ENCODE data around the gene FOXO3.

DNA sequence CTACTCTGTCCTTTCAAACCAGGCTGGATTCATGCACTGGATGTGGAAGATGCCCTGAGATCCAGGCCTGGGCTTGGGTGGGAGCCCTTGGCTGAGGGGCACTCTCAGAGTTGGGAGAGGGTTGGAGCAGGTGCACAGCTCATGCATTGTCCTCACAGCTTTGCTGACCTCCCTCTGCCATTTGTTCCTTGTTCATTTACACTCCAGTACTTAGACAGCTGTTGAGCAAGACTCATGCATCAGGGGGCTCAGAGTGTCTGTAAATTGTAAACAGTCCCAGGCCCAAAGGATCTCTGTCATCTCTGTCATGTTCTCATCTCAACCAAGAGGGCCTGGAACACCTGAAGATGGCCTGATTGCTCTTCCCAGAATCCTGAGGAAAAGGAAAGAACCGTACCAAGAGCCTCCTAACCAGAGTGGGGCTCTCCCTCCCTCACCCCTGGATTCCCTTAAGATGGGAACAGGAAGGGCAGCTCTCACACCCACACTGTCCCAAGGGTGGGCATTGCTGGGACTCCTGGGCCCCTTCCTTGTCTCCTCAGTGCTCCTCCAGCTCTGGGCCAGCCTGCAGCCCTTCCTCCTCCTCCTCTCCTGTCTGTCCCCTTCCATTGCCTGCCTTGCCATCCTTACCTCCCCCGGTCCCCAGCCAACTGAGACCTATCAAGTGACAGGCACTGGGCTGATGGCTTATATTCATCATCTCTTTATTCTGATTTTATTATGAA lies 132.9 kb downstream of the FOXO3 start:
- TF ChIP-seq, protein P1, sequence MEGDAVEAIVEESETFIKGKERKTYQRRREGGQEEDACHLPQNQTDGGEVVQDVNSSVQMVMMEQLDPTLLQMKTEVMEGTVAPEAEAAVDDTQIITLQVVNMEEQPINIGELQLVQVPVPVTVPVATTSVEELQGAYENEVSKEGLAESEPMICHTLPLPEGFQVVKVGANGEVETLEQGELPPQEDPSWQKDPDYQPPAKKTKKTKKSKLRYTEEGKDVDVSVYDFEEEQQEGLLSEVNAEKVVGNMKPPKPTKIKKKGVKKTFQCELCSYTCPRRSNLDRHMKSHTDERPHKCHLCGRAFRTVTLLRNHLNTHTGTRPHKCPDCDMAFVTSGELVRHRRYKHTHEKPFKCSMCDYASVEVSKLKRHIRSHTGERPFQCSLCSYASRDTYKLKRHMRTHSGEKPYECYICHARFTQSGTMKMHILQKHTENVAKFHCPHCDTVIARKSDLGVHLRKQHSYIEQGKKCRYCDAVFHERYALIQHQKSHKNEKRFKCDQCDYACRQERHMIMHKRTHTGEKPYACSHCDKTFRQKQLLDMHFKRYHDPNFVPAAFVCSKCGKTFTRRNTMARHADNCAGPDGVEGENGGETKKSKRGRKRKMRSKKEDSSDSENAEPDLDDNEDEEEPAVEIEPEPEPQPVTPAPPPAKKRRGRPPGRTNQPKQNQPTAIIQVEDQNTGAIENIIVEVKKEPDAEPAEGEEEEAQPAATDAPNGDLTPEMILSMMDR (IDR thresholded peaks at IDR 0.05; ENCODE audit: extremely low read depth in 1 of 2, insufficient read depth in 1 of 2, low read depth in 1 of 2, low read length in 2 of 2) = no peak
- TF ChIP-seq EZH2 (IDR thresholded peaks at IDR 0.05; ENCODE audit: borderline replicate concordance, low read depth, low read length, severe bottlenecking) (no peak), POLR2A (IDR thresholded peaks at IDR 0.05; ENCODE audit: low read depth, low read length) (no peak)
